NCI-H226 (cell line): ENCODE measurements around the gene TRIM17.

Source experiments
- DNase-seq: peaks from one replicate; pipeline ENCODE4 v3.0.0-alpha.2; 2015

The TRIM17 gene

DNA sequence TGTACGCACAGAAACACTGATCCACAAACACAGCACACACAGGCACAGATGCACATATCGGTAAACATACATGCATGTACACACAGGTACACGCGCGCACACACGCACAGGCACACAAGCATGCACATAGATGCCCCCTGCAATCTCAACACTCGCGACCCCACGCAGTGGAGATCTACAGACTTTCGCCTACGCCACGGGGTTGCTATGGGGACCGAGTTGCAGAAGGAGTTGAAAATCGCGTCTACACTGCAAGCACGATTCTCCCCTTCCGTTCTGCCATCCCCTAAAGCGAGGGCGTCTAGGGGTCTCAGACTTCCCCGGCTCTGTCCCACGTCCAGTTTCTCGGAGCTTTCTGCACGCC lies 826 bp downstream of the TRIM17 start:
- DNase-seq, result no peak

- DNase-seq, result no peak
Measured at GRCh38 chr1:228415221-228415620, 1.4 kb downstream of the TRIM17 start.

DNA sequence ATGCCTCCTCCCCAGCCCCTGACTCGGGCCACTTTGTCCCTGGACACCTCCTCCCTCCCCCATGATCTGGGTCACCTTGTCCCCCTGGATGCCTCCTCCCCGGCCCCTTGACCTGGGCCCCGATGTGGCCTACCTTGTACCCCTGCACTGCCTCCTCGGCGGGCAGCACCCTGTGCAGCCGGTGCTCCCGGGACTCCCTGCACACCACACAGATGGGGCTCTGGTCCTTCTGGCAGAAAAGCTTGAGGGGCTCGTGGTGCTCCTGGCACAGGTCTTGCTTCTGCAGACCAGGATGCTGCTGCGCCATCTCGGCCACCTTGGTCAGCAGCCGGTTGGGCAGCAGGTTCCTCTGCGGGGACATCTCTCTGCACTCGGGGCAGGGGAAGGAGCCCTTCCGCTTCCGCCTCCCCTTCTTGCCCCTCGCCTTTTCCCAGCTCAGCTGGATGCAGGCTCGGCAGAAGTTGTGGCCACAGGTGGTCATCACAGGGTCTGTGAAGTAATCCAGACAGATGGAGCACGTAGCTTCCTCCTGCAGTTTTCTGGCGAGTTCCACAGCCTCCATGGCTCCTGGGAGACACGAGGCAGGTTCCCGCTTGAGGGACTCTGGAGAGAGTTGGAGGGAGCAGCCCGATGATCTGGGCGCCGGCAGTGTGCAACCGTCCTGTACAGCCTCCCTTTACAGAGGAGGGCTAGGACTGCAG lies 2.0 kb downstream of the TRIM17 start:
- DNase-seq, result no peak

- no peak for DNase-seq
Measured at GRCh38 chr1:228413241-228414010, 3.2 kb downstream of the TRIM17 start.

GRCh38 chr1:228411548-228412430 lies 4.9 kb downstream of the TRIM17 start:
- no peak for DNase-seq

DNA sequence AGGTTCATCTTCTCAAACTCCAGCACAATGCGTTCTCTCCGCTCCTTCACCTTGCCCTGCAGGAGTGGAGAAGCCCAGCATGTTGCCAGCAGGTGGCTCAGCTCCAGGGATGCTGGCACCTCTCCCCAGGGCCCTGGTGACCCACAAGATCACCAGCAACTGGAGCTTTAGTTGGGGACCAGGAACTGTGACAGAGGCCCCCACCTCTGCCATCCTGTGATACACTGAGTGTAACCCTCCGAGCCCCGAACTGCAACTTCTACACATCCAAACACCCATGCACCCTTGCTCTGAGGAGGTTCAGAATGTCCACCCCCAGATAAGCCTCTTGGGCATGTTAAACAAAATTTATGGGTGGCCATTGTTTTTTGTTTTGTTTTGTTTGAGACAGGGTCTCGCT lies 5.5 kb downstream of the TRIM17 start:
- no peak for DNase-seq

DNA sequence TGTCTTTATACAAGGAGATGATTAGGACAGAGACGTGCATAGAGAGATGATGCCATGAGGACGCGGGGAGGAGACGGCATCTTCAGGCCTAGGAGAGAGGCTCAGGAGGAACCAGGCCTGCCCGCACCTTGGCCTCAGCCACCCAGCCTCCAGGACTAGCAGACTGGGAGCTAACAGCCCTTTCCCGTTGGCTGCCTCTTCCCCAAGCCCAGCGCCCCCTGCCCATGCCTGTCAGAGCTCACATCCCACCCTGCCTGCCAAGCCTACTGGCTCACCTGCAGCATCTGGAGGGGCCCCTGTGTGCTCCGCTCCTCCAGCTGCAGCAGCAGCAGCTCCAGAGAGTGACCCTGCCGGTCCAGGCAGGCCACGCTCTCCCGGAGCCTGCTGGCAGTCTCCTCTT lies 6.0 kb downstream of the TRIM17 start:
- no peak for DNase-seq

GRCh38 chr1:228410015-228410414 lies 6.6 kb downstream of the TRIM17 start:
- DNase-seq, result peak; percentile 9

DNA sequence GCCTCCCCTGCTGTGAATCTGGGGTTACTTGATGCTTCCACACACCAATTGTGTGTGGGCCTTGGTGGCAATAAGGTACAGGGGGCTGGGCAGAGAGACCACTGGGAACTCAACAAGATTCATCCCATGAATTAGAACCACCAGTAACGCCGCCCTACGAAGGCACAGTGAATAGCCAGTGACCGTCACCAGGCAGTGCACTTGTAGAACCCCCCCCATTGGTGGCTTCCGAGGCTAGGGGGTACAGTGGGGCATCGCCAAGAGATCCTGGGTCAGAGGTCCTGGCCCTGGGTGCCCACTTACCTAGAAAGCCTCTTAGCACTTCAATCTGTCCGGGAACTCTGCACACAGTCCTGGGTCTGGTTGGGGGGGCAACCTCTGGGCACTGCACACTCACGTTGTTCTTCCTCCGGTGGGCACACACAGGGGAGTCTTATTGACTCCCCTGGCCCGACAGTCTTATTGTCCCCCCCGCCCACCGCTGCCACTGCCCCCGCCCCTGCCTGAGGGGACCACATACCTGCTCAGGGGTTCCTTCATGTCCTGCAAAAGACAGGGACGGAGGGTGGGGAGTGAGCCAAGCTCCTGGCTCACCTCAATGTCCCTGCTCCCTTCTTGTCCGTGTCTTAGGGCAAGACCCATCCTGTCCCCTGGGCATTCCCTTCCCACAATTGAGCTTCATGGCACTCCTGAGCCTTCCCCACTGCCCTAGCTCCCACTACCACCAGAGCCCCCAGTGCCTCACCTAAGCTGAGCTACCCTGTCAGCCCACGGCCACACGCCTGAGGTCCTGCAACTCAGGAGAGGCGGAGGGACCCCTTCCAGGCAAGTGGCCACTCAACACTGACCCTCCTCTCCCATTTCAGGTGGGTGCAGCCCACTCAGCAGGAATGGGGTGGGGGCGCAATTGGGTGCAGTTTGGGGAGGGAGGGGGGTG lies 7.5 kb downstream of the TRIM17 start:
- no peak for DNase-seq

DNA sequence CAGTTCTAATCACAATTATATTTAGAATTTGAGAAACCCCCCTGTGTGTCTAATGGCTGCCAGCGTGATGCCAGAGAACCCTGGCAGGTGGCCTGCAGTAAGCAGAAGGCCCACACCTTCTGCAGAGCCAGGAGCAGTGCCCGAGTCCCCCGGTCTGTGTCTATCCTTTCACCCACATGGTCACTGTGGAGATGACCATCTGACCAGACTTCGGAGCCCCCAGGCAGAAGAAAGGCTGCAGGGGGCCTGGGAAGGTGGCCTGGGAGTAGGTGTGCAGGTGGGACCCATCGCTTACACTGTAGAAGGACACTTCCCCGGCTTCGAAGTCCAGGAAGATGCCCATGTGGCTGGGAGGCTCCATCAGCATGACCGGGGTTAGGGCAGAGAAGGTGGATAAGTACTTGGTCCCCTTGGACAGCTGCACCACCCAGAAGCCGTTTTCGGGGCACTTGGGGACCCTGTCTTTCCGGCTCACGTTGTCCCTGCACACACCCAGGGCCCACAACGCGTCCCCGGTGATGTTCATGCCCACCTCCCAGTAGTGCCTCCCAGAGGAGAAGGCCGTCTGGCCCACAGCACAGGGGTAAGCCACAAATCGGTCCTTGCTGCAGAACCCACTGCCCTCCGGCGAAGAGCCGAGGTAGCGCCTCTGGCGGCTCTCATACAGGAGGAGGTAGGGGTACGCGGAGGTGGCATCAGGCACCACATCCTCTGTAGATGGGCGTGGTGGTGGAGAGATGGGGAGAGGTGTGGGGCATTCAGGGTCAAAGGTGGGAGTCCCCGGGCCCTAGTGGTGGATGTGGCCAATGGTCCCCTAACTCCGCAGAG lies 8.4 kb downstream of the TRIM17 start:
- no peak for DNase-seq

DNA sequence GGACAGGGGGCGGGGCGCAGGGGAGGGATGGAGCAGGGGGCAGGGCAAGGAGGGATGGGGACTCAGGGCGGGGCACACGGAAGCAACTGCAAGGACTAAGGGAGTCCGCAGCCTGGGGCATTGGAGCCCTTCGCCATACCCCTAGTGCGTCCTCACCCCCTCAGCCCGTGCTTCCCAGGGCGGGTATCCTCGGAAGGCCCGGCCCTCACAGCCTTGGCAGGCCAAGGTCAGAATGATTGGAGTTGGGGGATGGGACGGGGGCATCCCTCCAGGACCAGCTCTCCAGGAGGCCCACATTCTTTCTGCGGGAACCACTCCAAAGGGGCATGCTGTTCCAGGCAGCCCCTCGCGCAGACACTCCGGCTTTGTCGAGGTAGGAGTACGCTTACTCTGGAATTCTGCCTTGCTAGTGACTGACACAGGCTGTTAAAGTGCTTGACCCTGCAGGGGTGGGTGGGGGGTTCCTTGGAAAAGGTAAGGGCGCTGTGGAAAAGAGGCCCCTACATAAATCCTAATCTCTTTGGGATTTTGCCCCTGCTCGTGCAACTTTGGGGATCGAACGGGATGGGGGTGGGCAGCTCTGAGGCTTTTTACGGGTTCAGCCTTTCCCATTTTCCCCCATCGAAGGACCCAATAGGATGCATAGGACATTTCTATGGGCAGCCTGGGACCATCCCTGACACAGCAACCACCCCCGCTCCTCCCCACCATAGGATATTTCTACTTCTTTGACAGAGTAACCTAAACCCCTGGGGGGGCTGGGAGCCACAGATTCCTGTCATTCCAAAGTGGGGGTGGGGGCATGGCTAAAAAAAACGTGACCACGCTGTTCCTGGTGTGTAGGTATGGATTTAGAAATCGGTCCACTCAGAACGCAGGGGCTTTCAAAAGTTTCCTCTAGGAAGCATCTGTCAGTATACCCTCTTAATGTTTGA lies 9.3 kb downstream of the TRIM17 start:
- no peak for DNase-seq

GRCh38 chr1:228405979-228406228 lies 10.8 kb downstream of the TRIM17 start:
- no peak for DNase-seq

DNA sequence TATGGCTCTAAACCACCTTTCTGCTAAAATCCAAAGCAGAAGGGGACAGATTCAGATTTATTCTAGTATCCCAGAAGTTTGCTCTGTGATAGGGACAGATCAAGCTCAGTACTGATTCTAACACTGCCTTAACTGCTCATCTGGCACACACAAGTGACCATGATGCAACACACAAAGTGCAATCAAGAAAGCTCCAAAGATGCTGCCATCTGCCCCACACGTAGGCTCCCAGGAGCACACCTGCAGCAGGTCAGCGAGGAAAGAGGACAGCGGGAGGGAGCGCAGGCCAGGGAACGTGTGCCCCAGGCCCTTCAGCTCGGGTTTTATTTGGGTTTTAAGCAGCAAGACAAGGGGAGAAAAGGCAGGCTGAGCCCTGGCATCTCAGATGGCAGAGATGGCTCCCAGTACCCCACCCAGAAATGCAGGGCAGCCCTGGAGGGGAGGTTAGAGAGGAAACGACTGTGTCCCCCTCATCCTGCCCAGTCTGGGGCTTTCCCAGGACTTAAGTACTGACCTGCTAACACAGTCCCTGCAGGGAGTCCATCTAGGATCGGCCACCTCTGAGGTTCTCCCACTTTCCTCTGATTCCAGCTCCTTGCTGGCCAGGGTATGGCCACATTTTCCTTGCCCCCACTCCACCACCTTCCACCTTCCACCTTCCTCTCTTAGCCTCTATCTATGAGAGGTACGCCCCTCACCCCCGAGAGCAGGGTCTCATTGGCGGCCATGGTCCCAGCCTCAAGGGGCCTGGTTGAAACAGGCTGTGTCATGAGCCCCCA lies 11.3 kb downstream of the TRIM17 start:
- DNase-seq, result no peak

DNA sequence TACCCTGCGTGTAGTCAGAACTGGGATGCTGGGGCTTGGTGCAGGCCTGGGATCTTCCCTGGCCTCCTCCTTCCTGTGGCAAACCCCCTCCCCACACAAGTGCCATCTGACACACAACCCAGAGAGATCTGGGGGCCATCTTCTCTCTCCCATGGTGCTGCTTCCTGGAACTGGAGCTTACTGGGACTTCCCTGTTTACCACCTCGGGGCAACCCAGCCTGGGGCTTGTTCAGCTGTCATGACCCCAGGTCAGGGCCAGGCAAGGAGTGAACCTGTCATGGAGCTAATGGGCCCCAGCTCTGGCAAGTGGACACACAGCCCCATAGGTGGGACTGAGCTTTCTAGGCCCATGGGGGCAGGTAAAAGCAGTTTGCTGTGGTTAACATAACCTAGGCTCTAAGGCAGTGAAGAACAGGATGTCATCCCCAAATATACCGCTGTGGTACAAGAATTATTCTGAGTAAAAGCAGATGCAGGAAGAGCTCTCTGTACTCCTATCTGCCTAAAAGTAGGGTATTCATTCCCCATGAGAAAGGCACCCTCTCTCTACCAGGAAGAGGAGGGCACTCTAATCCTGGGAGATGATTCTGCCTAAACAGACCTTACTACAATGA lies 12.4 kb downstream of the TRIM17 start:
- no peak for DNase-seq

DNA sequence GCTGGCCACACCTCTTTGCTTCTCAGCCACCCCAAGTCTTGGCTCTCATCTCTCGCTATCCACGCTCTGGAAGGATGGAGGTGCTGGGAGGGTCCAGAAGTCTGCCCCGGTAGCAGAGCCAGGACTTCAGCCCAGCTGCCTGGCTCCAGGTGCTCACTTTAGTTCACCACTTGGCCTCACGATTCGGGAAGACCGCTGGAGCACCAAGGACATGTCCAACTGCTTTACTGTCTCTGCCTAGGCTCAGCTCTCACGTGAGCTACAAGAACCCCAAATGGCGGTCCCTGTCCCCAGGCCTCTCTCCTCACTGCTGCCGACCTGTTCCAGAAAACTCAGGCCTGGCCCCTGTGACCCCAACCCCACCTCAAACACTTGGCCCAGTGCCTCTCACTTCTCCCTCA lies 13.4 kb downstream of the TRIM17 start:
- no peak for DNase-seq

- DNase-seq, result no peak
Measured at GRCh38 chr1:228402641-228403025, 14.0 kb downstream of the TRIM17 start.

GRCh38 chr1:228401782-228402640 lies 14.7 kb downstream of the TRIM17 start:
- no peak for DNase-seq

GRCh38 chr1:228400692-228401454 lies 15.8 kb downstream of the TRIM17 start:
- no peak for DNase-seq
